ENCODE data around the gene GSDMA. TPM values are rescaled to one million over a fixed set of nuclear protein-coding genes. Genes with fewer than 3 reads are reported as not detected.

The GSDMA gene
- total and polyA plus RNA-seq, 4 donors = 0.06 to 0.23 (median 0.13) TPM

DNA sequence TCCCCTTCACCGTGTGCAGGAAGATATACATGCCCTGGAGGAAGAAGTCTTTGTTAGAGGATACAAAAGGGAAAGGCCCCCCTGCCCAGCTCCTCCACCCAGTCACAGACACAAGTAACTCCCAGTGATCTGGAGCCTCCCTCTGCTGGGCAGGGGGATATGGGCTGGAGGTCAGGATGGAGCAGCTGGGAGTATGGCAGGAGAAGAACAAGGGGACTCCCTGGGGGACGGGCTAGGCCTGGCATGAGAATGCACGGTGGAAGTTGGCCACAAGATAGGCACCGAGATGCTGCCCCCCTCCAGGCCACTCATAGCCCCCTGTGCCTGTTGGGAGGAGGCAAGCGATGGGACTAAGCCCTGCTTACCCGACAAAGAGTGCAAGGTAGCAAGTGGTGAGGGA is 39.6 kb upstream of the GSDMA start:
- Histone ChIP-seq H3K36me3 (ENCODE audit: control insufficient read depth in 4 of 4, insufficient read depth in 3 of 4, low read depth in 1 of 4, low read length in 3 of 4) (peaks cover 6 to 14% (median 11%) of the 10 kb centered on the region in 4 donors), H3K27ac (ENCODE audit: low read depth in 1 of 2, low read length in 2 of 2) (peak overlapping the region; percentile 94 to 95), H3K4me1 (ENCODE audit: control insufficient read depth in 4 of 4, insufficient read depth in 4 of 4, low read length in 3 of 4) (peaks cover 31 to 70% (median 54%) of the 10 kb centered on the region in 4 donors), H3K9ac (ENCODE audit: low read depth in 1 of 2, low read length in 2 of 2) (peak overlapping the region; percentile 12 to 65), H3K9me3 (ENCODE audit: control insufficient read depth in 4 of 4, low read length in 3 of 4) (no peaks in the 10 kb centered on the region), H3K4me3 (ENCODE audit: low read depth in 1 of 3, low read length in 3 of 3) (no peak overlapping the region), H3K27me3 (ENCODE audit: control insufficient read depth in 4 of 4, insufficient read depth in 4 of 4, low read length in 3 of 4) (no peaks in the 10 kb centered on the region)
- 91% methylated on average over 6 of the region's 6 CpGs for WGBS
- no peak for DNase-seq (ENCODE audit: low spot score)
- no peak for TF ChIP-seq SP1 (IDR thresholded peaks at IDR 0.05)
- TF ChIP-seq RXRA (IDR thresholded peaks at IDR 0.05) = no peak
- no peak for TF ChIP-seq EGR1 (IDR thresholded peaks at IDR 0.05; ENCODE audit: low read depth in 2 of 2)
- TF ChIP-seq FOXA1 (IDR thresholded peaks at IDR 0.05) = no peak
- no peak for TF ChIP-seq ZBTB33 (IDR thresholded peaks at IDR 0.05)
- TF ChIP-seq YY1 (IDR thresholded peaks at IDR 0.05) = no peak
- no peak for TF ChIP-seq TAF1 (conservative IDR thresholded peaks at IDR 0.05)
- TF ChIP-seq JUND (IDR thresholded peaks at IDR 0.05) = no peak
- no peak for TF ChIP-seq RAD21 (IDR thresholded peaks at IDR 0.05)
- TF ChIP-seq FOXA2 (IDR thresholded peaks at IDR 0.05) = no peak
- no peak for TF ChIP-seq NR2F2 (IDR thresholded peaks at IDR 0.05)
- TF ChIP-seq GABPA (IDR thresholded peaks at IDR 0.05 in 1 of 2, conservative IDR thresholded peaks at IDR 0.05 in 1 of 2) = no peak
- no peak for TF ChIP-seq CTCF (IDR thresholded peaks at IDR 0.05; ENCODE audit: low read depth, low read length, missing input control)
- no peak for TF ChIP-seq MAX (IDR thresholded peaks at IDR 0.05)
- no peak for TF ChIP-seq REST (IDR thresholded peaks at IDR 0.05)
- no peak for TF ChIP-seq ATF3 (IDR thresholded peaks at IDR 0.05)
- TF ChIP-seq HNF4A (conservative IDR thresholded peaks at IDR 0.05) = no peak
- TF ChIP-seq HNF4G (IDR thresholded peaks at IDR 0.05) = no peak
